Jurkat, Clone E6-1 (cell line): ENCODE measurements around the gene ATXN1.
A peak's percentile ranks its signal among the peaks of the same experiment; 100 is the strongest.

Experiments
- DNase-seq: peaks from one replicate; pipeline ENCODE4 v3.0.0-alpha.2; 2011; ENCODE audit warnings: low read depth, low spot score
- H3K4me3 ChIP-seq: 2 replicates; pipeline ENCODE4 v1.5.1; 2011; ENCODE audit warnings: mild to moderate bottlenecking, low read length, control low read depth, moderate library complexity

ATXN1 gene

GRCh38 chr6:16688984-16689636 lies 72.2 kb downstream of the ATXN1 start:
- DNase-seq = no peak
- H3K4me3 ChIP-seq = no peak overlapping the region

- no peak for DNase-seq
- H3K4me3 ChIP-seq = no peak overlapping the region
These were observed 72.8 kb downstream of the ATXN1 start for GRCh38 chr6:16688436-16688835.

GRCh38 chr6:16687045-16687444 lies 74.2 kb downstream of the ATXN1 start:
- no peak overlapping the region for H3K4me3 ChIP-seq
- DNase-seq = no peak

- no peak overlapping the region for H3K4me3 ChIP-seq
- DNase-seq = no peak
These were observed 76.2 kb downstream of the ATXN1 start for GRCh38 chr6:16684896-16685554.

GRCh38 chr6:16684195-16684689 lies 77.0 kb downstream of the ATXN1 start:
- no peak for DNase-seq
- no peak overlapping the region for H3K4me3 ChIP-seq

- DNase-seq = no peak
- no peak overlapping the region for H3K4me3 ChIP-seq
These were observed 77.5 kb downstream of the ATXN1 start for GRCh38 chr6:16683641-16684194.

GRCh38 chr6:16681260-16681873 lies 79.9 kb downstream of the ATXN1 start:
- H3K4me3 ChIP-seq = no peak overlapping the region
- no peak for DNase-seq

- no peak overlapping the region for H3K4me3 ChIP-seq
- no peak for DNase-seq
These were observed 82.2 kb downstream of the ATXN1 start for GRCh38 chr6:16679050-16679449.

- no peak for DNase-seq
These were observed 83.8 kb downstream of the ATXN1 start for GRCh38 chr6:16677458-16677857.

GRCh38 chr6:16676978-16677377 lies 84.3 kb downstream of the ATXN1 start:
- DNase-seq = no peak
- H3K4me3 ChIP-seq = no peak overlapping the region

More at GRCh38 chr6:16677458-16677857, 83.8 kb downstream of the ATXN1 start:
- no peak overlapping the region for H3K4me3 ChIP-seq

GRCh38 chr6:16676376-16676775 lies 84.9 kb downstream of the ATXN1 start:
- no peak overlapping the region for H3K4me3 ChIP-seq
- no peak for DNase-seq

GRCh38 chr6:16674801-16675392 lies 86.4 kb downstream of the ATXN1 start:
- no peak overlapping the region for H3K4me3 ChIP-seq
- no peak for DNase-seq

- no peak for DNase-seq
- no peak overlapping the region for H3K4me3 ChIP-seq
These were observed 88.1 kb downstream of the ATXN1 start for GRCh38 chr6:16673011-16673797.

- no peak for DNase-seq
- no peak overlapping the region for H3K4me3 ChIP-seq
These were observed 89.7 kb downstream of the ATXN1 start for GRCh38 chr6:16671302-16672289.

- no peak overlapping the region for H3K4me3 ChIP-seq
- DNase-seq = no peak
These were observed 90.6 kb downstream of the ATXN1 start for GRCh38 chr6:16670617-16671051.

- no peak for DNase-seq
- H3K4me3 ChIP-seq = no peak overlapping the region
These were observed 91.1 kb downstream of the ATXN1 start for GRCh38 chr6:16670183-16670582.

GRCh38 chr6:16669227-16669626 lies 92.0 kb downstream of the ATXN1 start:
- DNase-seq = peak; percentile 18
- no peak overlapping the region for H3K4me3 ChIP-seq

GRCh38 chr6:16667509-16667908 lies 93.8 kb downstream of the ATXN1 start:
- DNase-seq = no peak

More at GRCh38 chr6:16667509-16667908, 93.8 kb downstream of the ATXN1 start:
- no peak overlapping the region for H3K4me3 ChIP-seq
